Measurements from ENCODE around the gene NOVA2.

Gene NOVA2

GRCh38 chr19:46018729-46019251 lies 45.1 kb upstream of the NOVA2 start:
- TF ChIP-seq CTCF (IDR thresholded peaks at IDR 0.05): no peak

- no peak for TF ChIP-seq CTCF (IDR thresholded peaks at IDR 0.05)
These were observed 44.4 kb upstream of the NOVA2 start for GRCh38 chr19:46017874-46018675.

- peak; percentile 30 for TF ChIP-seq CTCF (IDR thresholded peaks at IDR 0.05)
These were observed 43.4 kb upstream of the NOVA2 start for GRCh38 chr19:46017095-46017429.

- TF ChIP-seq CTCF (IDR thresholded peaks at IDR 0.05): peak; percentile 55
These were observed 42.9 kb upstream of the NOVA2 start for GRCh38 chr19:46016426-46017094.

- no peak for TF ChIP-seq CTCF (IDR thresholded peaks at IDR 0.05)
These were observed 42.2 kb upstream of the NOVA2 start for GRCh38 chr19:46015687-46016425.

- TF ChIP-seq CTCF (IDR thresholded peaks at IDR 0.05): no peak
These were observed 41.4 kb upstream of the NOVA2 start for GRCh38 chr19:46014941-46015686.

- no peak for TF ChIP-seq CTCF (IDR thresholded peaks at IDR 0.05)
These were observed 40.9 kb upstream of the NOVA2 start for GRCh38 chr19:46014534-46014933.
